ENCODE data around the gene PLK3.
A peak's percentile ranks its signal among the peaks of the same experiment; 100 is the strongest.

The PLK3 gene

DNA sequence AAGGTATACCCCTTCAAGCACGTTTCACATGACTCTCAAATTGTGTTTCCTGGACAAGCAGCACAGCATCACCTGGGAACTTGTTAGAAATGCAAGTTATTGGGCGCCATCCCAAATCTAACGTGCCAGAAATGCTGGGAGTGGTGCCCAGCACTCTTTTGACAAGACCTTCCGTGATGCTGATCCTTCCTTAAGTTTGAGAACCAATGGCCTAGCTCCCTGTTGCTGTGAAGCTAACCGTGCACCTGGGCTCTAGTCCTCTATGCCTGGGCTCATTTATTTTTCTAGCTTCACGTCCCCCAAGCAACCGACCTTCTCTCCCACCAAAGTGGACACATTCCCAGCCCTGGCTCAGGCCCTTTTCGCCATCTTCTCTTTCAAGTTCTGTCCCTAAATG lies 16.5 kb upstream of the PLK3 start:
- TF ChIP-seq CTCF (IDR thresholded peaks at IDR 0.05; ENCODE audit: low read depth, low read length) = no peak
- DNase-seq (ENCODE audit: low read depth in 2 of 2) = no peak
- no peak overlapping the region for H3K4me3 ChIP-seq (replicated peaks in 1 of 2; ENCODE audit: low read depth in 2 of 2, low read length in 2 of 2)

GRCh38 chr1:44784094-44785028 lies 15.8 kb upstream of the PLK3 start:
- DNase-seq (ENCODE audit: low read depth in 2 of 2) = no peak
- H3K4me3 ChIP-seq (replicated peaks in 1 of 2; ENCODE audit: low read depth in 2 of 2, low read length in 2 of 2) = peak overlapping the region; percentile 13 to 34
- TF ChIP-seq CTCF (IDR thresholded peaks at IDR 0.05; ENCODE audit: low read depth, low read length) = no peak

GRCh38 chr1:44785029-44785380 lies 15.2 kb upstream of the PLK3 start:
- no peak overlapping the region for H3K4me3 ChIP-seq (replicated peaks in 1 of 2; ENCODE audit: low read depth in 2 of 2, low read length in 2 of 2)
- TF ChIP-seq CTCF (IDR thresholded peaks at IDR 0.05; ENCODE audit: low read depth, low read length) = no peak
- DNase-seq (ENCODE audit: low read depth in 2 of 2) = no peak

DNA sequence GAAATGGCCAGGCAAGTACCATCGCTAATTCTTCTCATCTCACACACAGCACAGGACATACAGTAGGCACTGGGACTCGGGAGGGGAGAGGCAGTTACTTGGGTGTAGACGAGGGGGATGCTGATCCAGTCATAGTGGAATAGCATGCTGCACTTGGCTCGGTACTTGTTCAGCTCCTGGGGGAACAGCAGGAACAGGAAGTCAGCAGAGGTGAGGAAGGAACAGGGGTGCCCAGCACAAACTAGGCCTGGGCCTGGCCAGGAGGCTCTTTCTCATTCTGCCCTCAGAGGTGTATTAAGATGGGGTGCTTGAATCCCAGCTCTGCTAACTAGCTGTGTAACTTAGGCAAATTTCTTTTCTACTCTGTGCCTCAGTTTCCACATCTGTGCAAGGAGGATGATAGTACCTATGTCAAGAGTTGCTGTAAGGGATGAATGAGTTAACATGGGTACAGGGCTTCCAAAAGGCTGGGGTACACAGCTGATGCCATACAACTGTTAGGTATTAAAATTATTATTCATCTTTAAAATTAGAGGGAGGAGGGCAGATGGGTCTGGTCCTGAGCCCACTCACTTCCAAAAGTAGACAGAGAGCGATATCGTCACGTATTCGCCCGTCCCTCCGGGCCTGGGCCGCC lies 14.6 kb upstream of the PLK3 start:
- DNase-seq (ENCODE audit: low read depth in 2 of 2) = no peak
- H3K4me3 ChIP-seq (replicated peaks in 1 of 2; ENCODE audit: low read depth in 2 of 2, low read length in 2 of 2) = peak overlapping the region; percentile 43 to 47
- TF ChIP-seq CTCF (IDR thresholded peaks at IDR 0.05; ENCODE audit: low read depth, low read length) = no peak

GRCh38 chr1:44786138-44786840 lies 13.9 kb upstream of the PLK3 start:
- peak; percentile 99 for TF ChIP-seq CTCF (IDR thresholded peaks at IDR 0.05; ENCODE audit: low read depth, low read length)
- DNase-seq (ENCODE audit: low read depth in 2 of 2) = peak; percentile 58 to 61

DNA sequence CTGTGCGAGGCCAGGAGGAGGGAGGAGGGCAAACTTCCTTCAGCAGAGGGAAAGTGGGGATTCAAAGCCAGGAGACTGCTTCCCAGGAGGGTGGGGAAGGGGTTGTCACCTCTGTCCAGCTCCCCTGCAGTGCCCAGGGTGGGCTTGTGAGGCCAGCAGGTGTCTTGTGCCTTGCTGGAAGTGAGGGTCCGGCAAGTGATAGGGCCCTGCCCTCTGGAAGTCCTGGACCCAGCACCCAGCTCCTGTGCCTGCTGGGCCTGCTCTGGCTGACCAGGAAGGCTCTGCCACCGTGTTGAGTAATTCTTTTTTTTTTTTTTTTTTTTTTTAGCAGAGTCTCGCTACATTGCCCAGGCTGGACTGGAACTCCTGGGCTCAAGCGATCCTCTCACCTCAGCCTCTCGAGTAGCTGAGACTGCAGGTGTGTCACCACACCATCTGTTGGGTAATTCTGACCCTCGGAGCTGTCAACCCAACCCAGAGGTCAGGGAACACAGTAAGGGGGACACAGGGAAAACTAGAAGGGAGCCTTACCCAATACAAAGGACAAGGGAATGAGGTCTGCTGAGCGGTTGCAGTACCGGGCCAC lies 13.2 kb upstream of the PLK3 start:
- no peak overlapping the region for H3K4me3 ChIP-seq (replicated peaks in 1 of 2; ENCODE audit: low read depth in 2 of 2, low read length in 2 of 2)
- TF ChIP-seq CTCF (IDR thresholded peaks at IDR 0.05; ENCODE audit: low read depth, low read length) = no peak

More at GRCh38 chr1:44786138-44786840, 13.9 kb upstream of the PLK3 start:
- peak overlapping the region; percentile 43 to 47 for H3K4me3 ChIP-seq (replicated peaks in 1 of 2; ENCODE audit: low read depth in 2 of 2, low read length in 2 of 2)

More for the DNA sequence above, 13.2 kb upstream of the PLK3 start:
- no peak for DNase-seq (ENCODE audit: low read depth in 2 of 2)
